GM13977 (cell line): ENCODE measurements around the gene PHB1.
"Not testable (repeated sequence)": the region's sequence is repeated elsewhere in the genome, so short reads cannot be mapped to it uniquely, and the experiment has no call there.

ENCODE experiments used
- DNase-seq: peaks from one replicate; pipeline ENCODE4 v3.0.0; 2012; ENCODE audit warnings: low spot score
- CTCF ChIP-seq: IDR thresholded peaks from 2 replicates; pipeline ENCODE4 v1.5.1; 2012; ENCODE audit warnings: mild to moderate bottlenecking, control low read depth; ENCODE audit not compliant: insufficient read depth; ENCODE audit errors: extremely low read depth, missing control alignments
- in situ Hi-C: fragments of 300-500 bp; cut with MboI; formaldehyde crosslinking; loops from one replicate; pipeline ENCODE4 v1.12.0; 2022; ENCODE audit warnings: low sequenced_read_pairs, low pct_unique_long_range_greater_than_20kb, mixed read lengths, inconsistent platforms; ENCODE audit not compliant: unreplicated experiment

Gene PHB1

GRCh38 chr17:49422714-49423113 is 8.0 kb upstream of the PHB1 start:
- DNase-seq = no peak
- in situ Hi-C loops = no loop called here
- no peak for TF ChIP-seq CTCF

GRCh38 chr17:49419761-49420160 is 5.1 kb upstream of the PHB1 start:
- DNase-seq, in situ Hi-C loops: not testable (repeated sequence)

- in situ Hi-C loops, DNase-seq: not testable (repeated sequence)
These were observed 4.4 kb upstream of the PHB1 start for GRCh38 chr17:49418754-49419740.

GRCh38 chr17:49414271-49414621 is 436 bp downstream of the PHB1 start:
- in situ Hi-C loops = no loop called here
- DNase-seq = peak; percentile 7
- TF ChIP-seq CTCF = no peak

GRCh38 chr17:49409066-49409465 is 5.6 kb downstream of the PHB1 start:
- in situ Hi-C loops = no loop called here
- no peak for TF ChIP-seq CTCF

GRCh38 chr17:49407981-49408501 is 6.6 kb downstream of the PHB1 start:
- in situ Hi-C loops = no loop called here
- peak; percentile 85 for DNase-seq
- peak; percentile 96 for TF ChIP-seq CTCF

More at GRCh38 chr17:49409066-49409465, 5.6 kb downstream of the PHB1 start:
- no peak for DNase-seq

- in situ Hi-C loops = no loop called here
- no peak for DNase-seq
- TF ChIP-seq CTCF = no peak
These were observed 7.6 kb downstream of the PHB1 start for GRCh38 chr17:49407086-49407485.
